Activated CD4-positive, alpha-beta T cell treated with anti-CD3 and anti-CD28 coated beads, Interleukin-2, amount 50 U/mL, for 16 hours (primary cell): ENCODE data around the gene LDLRAD4.

ENCODE experiments used
- DNase-seq: peaks from one replicate; pipeline ENCODE4 v3.0.0-alpha.2; 2020

Gene LDLRAD4

GRCh38 chr18:13268158-13269012 lies 49.8 kb downstream of the LDLRAD4 start:
- no peak for DNase-seq

DNA sequence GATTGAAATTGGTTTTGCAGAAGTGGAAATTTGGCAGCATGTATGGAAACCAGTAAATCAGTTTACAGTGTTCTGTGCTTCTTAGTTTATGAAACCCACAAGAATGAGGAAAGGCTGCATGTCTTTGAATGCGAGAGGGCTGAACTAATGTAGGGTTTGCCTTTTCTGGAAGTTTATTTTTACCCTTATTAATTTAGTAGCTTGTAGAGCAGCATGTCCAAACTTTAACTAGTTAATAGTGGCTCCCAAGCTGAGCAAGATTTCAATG lies 50.4 kb downstream of the LDLRAD4 start:
- DNase-seq = no peak

- no peak for DNase-seq
Observed at GRCh38 chr18:13269521-13270011, 51.0 kb downstream of the LDLRAD4 start.

DNA sequence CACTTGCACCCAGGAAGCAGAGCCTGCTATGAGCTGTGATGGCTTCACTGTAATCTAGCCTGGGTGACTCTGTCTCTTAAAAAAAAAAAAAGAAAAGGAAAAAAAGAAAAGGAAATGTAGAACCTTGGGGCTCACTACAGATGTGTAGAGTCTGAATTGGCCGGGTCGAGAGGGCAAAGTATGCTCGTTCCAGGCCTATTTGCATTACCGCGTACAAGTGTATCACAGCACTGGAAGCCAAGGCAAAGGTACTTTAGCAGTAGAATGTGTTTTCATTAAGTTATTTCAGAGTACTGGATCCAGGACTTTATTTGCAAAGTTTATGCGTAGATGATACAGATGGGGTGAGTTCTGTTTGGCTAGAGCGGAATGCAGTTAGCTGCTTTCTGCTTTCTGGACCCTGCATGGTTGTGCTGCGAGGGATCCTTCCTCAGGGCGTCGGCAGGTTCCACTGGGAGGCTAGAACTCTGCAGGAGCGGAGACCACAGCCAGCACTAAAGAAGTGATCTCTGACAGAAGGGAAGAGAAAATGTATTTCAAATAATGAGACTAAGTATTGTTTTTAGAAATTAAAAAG lies 51.8 kb downstream of the LDLRAD4 start:
- no peak for DNase-seq

DNA sequence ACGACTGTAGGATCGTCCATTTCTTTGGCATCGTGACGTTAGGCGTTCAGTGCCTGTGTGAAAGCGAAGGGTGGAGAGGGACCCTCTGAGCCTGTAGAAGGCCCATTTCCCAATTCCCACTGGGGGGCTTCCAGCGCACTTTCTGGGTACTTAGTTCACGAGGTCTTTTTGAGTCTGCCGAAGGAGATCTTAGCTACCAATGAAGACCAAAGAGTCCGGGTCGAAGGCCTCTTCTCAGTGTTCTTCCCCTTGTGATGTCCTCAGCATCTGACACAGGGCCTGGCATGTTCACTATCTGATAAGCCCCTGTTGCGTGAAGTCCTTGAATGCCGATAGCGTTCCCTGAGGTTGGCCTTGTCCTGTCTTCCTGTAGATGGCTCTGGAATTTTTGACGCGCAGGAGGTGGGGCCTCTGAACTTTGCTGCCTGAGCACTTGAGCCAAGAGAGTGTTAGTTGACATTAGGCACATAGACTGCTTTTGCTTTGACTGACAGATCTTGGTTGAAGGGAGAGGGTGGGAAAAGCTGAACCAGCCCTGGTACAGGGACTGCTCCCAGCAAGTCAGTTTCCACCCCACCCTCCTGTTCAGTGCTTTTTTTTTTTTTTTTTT lies 52.8 kb downstream of the LDLRAD4 start:
- DNase-seq = no peak

DNA sequence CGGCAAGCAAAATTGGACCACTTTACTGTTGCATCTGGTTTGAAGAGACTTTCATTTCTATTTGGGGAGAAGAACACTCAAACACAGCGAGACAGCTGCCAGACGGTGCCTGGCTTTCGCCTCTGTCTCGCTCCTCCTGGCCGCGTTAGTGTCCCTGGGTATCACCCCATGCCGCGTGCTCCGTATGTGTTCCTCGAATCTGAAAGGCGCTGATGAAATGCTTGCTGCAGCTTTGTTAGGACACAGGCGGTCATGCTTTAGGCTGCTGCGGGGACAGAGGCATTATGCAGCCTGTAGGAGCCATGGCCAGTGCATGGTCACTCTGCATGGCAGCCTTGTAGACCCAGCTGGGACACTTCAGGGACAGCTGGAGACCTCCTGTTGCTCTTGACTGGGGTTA lies 53.9 kb downstream of the LDLRAD4 start:
- no peak for DNase-seq

DNA sequence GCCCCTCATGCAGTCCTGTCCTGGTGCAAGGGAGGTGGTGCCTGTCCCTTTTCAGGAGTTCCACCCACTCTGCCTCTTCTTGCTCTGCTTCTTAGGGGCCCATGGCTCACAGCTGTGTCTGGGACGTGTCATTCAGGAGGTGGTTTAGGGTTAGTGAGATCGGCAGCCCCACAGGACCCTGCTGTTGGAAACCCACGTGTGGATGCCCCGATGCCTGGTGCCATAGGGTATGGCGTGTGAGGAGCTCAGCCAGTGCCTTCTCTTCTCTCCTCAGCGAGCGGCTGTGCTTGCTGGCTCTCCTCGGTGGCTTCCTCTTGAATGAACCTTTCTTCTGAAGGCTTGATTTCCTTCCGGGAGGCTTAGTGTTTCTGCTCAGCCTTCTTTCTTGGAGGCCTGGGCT lies 55.2 kb downstream of the LDLRAD4 start:
- peak; percentile 40 for DNase-seq

DNA sequence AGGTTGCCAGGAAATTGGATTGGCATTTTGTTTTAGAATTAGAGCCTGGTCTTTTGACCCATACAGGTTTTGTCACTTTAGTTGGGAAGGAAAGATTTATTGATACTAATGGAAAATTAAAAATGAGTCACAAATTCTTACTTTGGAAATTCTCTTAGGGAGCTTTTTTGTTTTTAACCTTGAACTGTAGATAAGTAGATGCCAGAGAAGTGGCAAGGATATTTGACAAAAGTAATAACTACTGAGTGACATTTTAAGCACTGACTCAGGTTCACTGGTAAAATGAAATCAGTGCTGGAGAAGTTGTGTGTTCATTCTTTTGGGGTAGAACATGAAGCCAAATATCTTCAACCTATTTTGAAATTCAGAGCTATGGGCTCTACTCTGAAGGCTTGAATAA lies 56.5 kb downstream of the LDLRAD4 start:
- DNase-seq = no peak

GRCh38 chr18:13276530-13277520 lies 58.3 kb downstream of the LDLRAD4 start:
- DNase-seq = peak; percentile 37

GRCh38 chr18:13278062-13278630 lies 59.6 kb downstream of the LDLRAD4 start:
- DNase-seq = no peak

DNA sequence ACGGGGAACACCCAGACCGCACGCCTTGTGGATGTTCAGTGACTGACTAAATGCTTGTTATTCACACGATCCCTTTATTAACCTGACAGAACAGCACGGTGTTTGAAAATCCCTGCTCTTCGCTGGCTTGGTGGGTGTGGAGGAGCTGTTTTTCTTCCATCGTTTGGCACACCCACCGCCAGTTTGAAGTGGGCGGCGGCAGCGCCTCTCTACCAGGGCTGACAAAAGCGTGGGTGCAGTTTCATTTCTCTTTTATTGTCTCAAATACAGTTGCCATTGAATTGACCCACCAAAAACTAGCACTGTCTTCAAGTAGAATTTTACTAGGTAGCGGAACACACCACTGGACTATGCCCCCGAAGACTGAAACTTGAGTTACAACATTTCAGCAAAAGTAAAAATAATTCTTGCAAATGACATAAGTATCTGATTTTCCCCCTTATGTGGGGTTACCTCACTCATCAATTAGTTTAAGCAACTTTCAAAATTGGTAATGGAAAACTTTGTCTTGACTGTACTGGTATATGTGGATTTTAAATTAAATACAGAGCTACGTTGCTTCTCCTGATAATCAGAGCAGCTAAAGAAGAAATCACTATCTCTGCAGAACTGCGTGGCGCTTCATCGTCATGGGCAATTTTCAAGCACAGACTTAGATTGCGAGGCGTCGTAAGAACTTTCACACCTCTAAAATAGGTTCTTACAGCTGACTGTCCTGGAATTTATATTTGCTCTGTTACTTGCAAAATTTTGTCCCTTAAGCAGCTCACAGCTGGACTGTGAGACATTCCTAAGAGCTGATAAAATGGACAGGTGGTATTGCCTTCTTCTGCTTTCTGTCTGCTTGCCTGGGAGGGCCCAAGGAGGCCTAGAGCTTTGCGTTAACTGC lies 60.9 kb downstream of the LDLRAD4 start:
- DNase-seq = peak; percentile 67

DNA sequence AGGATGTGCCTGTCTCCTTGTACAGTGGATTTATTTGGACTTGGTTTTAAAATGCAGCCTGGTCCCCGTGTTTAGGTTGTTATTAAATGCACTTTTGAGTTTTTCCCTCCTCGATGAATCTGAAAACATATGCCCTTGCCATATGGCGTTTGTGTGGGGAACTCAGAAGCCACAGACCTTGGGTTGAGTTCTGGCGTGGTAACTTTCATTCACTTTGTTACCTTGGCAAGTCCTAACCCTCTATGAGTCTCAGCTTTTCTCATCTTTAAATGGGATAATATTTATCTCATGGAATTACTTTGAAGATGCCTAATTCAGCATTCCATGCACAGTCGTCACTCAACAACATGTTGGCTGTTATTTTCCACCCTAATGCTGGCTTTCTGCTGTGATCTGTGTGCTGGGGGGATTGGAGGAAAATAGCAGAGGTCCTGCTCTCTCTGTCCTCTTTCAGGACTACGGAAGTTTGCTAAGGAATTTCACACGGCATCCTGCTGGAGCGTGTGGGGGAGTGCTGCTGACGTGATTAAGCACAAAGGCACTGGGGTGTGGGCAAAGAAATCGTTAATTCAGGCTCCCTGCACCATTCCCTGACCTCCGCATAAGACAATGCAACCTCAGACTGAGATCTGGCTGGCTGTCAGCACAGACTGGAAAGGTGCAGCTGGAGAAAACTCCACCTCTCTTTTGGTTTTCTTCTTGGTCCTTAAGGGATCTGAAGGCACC lies 61.7 kb downstream of the LDLRAD4 start:
- DNase-seq = no peak

DNA sequence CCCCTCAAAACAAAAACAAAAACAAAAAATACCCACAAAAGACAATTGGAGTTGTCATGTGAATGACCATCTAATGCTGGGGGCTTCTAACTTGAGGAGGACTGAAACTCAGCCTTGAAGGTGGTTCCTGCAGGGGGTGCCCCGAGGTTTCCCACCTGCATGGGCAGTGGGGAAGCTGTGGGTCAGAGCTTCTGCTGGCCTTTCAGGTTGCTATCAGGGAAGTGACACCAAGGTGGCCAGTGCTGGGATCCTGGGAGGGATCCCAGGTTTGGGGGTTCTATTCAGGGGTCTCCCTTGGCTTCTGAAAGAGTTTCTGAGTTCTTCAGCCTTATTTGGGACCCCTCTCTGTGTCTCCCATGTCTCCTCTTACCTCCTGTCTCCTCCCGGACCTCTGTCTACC lies 62.8 kb downstream of the LDLRAD4 start:
- no peak for DNase-seq

- DNase-seq = no peak
Observed at GRCh38 chr18:13283746-13284145, 65.2 kb downstream of the LDLRAD4 start.

- peak; percentile 89 for DNase-seq
Observed at GRCh38 chr18:13284330-13285027, 65.9 kb downstream of the LDLRAD4 start.

DNA sequence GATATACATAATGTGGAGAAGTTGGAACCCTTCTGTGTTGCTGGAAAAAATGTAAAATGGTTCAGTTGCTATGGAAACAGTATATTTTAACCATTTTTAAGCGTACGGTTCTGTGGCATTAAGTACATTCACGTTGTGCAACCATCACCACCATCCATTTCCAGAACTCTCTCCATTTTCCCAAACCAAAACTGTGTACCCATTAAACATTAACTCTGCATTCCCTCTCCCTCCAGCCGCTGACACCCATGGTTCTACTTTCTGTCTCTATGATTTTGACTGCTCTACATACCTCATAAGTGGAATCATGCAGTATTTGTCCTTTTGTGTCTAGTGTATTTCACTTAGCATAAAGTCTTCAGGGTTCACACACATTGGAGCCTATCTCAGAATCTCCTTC lies 67.3 kb downstream of the LDLRAD4 start:
- no peak for DNase-seq

GRCh38 chr18:13286456-13287125 lies 68.0 kb downstream of the LDLRAD4 start:
- no peak for DNase-seq

- DNase-seq = no peak
Observed at GRCh38 chr18:13287372-13287771, 68.8 kb downstream of the LDLRAD4 start.

GRCh38 chr18:13288509-13289133 lies 70.1 kb downstream of the LDLRAD4 start:
- peak; percentile 85 for DNase-seq
